HG03378 (cell line): Measurements from ENCODE around the gene HOOK2.

Source experiments
- ATAC-seq: cut with Tn5 transposase; IDR thresholded peaks from one replicate; pipeline ENCODE4 v1.9.1; 2021; ENCODE audit warnings: mild to moderate bottlenecking, moderate library complexity; ENCODE audit not compliant: unreplicated experiment

Gene HOOK2

DNA sequence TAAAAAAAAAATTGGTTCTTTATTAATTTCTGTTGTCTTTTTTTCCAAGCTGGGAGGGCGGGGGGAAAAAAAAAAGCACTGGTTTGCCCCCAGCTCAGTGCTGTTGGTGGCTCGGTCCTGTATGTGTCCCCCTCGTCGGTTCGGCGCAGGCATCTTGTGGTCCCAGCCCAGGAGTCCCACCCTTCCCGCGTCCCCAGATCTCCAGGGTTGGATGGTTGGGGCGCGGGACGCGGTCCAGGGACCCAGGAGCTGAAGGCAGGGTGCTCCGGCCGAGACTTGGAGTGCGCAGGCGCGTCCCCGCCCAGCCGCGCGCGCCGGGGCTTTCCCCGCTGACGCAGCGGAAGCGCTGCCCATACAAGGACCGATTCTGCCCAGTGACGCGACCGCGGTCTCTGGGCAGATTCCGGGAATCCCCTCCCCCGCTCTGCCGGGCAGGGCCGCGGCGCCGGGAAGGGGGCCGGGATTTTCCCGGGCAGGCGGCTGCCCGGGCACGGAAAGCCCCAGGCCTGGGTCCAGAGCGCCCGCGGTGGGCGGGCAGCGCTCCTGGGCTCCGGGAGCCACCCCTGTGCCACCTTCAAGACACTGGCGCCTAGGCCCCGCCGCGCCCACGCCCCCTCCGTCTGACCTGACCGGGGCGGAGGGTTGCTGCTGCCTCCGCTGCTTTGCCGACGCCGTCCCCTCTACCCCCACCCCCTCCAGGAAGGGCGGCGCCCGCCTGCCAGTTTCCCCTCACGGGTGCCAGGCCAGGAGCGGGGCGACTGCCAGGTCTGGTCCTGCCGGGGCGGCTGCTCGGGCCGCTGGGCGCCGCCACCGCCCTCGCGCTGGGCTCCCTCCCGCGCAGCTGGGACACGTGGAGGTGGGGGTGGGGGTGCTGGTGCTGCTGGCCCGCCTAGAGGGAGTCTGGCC lies 18.2 kb upstream of the HOOK2 start:
- peak; percentile 23 for ATAC-seq

DNA sequence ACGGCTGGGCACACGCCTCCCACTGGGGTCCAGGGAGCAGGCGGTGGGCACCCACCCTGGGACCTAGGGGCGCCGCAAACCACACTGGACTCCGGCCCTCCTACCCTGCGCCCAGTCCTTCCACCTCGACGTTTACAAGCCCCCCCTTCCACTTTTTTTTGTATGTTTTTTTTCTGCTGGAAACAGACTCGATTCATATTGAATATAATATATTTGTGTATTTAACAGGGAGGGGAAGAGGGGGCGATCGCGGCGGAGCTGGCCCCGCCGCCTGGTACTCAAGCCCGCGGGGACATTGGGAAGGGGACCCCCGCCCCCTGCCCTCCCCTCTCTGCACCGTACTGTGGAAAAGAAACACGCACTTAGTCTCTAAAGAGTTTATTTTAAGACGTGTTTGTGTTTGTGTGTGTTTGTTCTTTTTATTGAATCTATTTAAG lies 17.5 kb upstream of the HOOK2 start:
- no peak for ATAC-seq

DNA sequence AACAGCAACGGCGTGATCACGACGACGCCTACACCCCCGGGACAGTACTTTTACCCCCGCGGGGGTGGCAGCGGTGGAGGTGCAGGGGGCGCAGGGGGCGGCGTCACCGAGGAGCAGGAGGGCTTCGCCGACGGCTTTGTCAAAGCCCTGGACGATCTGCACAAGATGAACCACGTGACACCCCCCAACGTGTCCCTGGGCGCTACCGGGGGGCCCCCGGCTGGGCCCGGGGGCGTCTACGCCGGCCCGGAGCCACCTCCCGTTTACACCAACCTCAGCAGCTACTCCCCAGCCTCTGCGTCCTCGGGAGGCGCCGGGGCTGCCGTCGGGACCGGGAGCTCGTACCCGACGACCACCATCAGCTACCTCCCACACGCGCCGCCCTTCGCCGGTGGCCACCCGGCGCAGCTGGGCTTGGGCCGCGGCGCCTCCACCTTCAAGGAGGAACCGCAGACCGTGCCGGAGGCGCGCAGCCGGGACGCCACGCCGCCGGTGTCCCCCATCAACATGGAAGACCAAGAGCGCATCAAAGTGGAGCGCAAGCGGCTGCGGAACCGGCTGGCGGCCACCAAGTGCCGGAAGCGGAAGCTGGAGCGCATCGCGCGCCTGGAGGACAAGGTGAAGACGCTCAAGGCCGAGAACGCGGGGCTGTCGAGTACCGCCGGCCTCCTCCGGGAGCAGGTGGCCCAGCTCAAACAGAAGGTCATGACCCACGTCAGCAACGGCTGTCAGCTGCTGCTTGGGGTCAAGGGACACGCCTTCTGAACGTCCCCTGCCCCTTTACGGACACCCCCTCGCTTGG lies 16.9 kb upstream of the HOOK2 start:
- ATAC-seq = no peak

DNA sequence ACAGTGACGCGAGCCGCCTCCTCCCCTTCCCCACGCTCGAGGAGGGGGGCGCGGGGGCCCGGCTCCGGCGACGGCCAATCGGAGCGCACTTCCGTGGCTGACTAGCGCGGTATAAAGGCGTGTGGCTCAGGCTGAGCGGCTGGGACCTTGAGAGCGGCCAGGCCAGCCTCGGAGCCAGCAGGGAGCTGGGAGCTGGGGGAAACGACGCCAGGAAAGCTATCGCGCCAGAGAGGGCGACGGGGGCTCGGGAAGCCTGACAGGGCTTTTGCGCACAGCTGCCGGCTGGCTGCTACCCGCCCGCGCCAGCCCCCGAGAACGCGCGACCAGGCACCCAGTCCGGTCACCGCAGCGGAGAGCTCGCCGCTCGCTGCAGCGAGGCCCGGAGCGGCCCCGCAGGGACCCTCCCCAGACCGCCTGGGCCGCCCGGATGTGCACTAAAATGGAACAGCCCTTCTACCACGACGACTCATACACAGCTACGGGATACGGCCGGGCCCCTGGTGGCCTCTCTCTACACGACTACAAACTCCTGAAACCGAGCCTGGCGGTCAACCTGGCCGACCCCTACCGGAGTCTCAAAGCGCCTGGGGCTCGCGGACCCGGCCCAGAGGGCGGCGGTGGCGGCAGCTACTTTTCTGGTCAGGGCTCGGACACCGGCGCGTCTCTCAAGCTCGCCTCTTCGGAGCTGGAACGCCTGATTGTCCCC lies 16.1 kb upstream of the HOOK2 start, which contains the start of gene JUNB:
JUNB (plus strand) TSS at position 142 of the 706 bp plus-strand sequence; CDS start at position 428, 286 bp downstream.
- ATAC-seq = no peak

DNA sequence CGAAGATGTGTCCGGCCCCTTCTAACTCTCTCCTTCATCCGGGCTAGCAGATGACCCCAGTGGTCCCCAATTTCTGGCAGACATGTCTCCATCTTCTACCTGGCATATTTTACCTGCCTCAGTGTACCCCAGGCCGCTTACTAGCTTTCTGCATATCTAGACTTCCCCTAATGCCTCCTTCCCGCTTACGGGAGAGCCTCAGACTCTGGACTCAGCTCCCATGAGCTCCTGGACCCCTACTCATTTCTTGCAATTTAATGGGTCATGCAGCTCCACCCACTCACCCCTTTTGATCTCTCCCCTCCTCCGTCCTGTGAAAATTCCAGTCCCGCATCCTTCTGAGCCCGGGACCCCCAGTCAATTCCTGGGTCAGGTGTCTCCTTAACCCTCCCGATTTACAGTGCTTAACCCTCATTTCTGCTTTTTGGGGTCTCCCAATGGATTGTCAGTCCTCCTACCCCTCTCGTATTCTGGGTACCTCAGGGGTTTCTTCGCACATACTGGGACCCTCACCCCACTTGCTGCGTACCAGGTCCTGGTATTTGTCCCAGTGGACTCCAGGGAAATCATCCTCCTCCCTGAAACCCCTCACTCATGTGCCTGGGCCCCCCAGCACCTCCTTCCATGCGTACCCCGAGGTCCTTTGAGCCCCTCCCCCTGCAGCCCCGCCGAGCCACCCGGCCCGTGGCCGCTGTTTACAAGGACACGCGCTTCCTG lies 15.4 kb upstream of the HOOK2 start:
- ATAC-seq = no peak

DNA sequence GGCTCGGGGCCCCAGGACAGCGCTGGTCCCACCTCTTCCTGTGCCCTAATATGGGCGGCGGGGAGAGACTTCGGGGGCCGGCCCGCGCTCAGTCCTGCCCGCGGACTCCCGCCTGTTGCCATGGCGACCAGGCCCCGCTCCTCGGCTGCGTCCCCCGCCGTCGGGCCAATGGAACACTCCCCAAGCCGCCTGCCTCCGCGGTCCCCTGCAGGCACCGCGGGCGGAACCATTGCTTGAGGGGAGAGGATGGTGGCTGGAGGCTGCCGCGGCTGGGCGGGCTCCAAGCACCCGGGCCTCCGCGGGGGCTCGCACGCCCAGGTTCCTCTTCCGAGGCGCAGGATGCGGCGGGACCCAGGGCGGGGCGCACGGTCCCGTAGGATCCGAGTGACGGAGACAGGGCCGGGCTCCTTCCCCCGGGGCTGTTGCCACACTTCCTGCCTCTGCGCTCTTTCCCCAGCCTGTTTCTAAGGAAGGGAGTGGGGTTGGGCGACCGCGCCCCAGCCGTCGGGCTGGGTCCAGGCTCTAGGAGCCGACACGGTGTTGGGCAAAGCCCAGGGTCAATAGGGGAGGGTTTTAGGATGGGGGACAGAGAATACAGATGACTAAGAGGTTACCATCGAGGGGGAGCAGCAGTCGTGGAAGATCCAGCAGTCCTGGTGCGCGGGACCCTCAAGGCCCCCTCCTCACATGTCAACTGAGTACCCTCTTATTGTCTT lies 14.7 kb upstream of the HOOK2 start:
- peak; percentile 29 for ATAC-seq

DNA sequence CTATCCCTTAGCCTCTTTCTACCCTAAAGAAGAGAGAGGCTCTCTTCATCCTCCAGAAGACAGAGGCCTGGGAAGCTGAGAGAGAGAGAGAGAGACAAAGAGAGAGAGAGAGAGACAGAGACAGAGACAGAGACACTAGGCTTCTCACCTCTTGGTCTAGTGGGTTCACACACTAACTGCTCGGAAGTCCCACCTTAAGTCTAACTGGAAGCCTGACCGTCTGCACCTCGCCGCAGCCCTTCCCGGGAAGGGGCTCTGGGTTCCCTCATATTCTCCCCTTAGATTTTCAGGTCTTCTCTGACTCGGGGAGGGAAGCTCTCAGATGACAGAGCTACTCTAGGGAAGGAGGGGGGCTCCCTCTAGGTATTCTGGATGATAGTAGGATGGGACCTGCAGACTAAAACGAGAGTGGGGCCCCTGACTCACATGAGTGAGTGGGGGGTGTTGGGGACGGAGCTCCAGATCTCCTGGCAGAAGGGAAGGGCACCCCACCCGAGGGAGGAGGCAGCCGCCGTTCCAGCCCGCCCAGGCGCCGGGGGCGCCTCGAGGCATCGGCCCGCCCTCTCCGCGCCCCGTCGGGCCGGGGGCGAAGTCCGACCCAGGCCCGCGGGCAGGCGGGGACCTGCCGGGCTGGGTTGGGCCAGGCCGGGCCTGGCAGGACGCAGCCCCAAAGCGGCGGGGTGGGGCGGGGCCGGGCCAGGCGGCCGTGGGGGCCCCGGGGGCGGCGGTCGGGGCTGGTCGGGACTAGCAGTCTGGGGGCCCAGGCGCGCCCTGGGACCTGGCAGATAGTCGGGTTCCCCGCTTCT lies 13.9 kb upstream of the HOOK2 start:
- ATAC-seq = no peak

DNA sequence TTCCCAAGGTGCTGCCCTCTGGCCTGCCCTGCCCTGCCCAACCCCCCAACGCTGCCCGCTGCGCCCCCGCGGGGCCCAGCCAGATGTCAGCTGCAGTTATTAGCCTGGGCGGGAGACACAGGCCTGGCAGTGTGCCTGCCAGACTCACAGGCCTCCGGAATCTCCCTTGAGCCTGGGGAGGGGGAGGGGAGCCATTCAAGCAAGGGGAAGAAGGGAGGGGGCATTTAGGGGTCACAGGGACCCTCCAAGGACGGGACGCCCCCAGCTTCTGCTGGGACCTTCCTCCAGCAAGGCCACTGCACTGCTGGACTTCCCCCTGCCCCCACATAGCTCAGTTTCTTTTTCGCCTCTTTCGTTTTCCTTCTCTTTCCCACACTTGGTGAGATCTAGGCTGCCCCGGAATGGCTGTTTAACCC lies 13.3 kb upstream of the HOOK2 start:
- ATAC-seq = no peak

DNA sequence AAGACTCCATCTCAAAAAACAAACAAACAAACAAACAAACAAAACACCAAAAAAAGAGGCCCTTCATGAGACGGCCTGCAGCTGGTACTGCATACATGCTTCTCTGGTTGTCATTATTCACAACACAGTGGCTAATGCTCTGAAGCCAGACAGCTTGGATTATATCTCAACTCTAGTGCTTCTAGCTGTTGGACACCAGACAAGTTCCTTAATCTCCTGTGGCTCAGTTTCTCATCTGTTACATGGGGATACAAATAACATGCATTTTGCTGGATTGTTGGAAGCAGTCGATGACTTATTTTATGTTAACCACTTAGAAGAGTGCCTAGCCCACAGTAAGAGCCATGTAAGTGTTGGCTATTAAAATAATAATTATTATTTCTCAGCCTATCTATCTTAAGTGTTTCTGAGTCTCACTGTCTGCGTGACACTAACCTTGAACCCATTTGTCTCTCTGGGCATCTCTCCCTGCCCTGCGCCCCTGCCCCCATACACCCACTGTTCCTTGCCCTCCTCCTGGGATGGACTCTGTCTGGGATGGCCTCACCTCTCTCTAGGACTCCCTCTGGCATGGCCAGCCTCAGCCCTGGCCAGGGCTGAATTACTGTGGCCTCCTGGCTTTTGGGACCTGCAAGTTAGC lies 12.8 kb upstream of the HOOK2 start:
- ATAC-seq = no peak

DNA sequence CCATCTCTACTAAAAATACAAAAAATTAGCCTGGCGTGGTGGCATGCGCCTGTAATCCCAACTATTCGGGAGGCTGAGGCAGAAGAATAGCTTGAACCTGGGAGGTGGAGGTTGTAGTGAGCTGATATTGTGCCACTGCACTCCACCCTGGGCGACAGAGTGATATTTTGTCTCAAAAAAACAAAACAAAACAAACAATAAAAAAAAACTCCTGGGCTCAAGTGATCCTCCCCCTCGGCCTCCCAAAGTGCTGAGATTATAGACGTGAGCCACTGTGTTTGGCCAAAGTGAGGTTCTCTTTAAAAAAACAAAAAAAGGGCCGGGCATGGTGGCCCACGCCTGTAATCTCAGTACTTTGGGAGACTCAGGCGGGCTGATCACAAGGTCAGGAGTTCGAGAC lies 12.1 kb upstream of the HOOK2 start:
- ATAC-seq = no peak

DNA sequence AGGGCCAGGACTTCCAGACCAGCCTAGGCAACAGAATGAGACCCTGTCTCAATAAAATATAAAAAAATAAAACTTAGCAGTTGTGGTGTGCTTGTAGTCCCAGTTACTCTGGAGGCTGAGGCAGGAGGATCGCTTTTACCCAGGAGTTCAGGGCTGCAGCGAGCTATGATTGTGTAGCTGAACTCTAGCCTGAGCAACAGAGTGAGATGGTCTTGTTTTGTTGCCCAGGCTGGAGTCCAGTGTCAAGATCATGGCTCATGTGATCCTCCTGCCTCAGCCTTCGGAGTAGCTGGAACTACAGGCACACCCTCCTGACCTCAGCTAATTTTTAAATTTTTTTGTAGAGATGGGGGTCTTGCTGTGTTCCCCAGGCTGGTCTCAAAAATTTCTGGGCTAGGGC lies 11.6 kb upstream of the HOOK2 start:
- no peak for ATAC-seq

DNA sequence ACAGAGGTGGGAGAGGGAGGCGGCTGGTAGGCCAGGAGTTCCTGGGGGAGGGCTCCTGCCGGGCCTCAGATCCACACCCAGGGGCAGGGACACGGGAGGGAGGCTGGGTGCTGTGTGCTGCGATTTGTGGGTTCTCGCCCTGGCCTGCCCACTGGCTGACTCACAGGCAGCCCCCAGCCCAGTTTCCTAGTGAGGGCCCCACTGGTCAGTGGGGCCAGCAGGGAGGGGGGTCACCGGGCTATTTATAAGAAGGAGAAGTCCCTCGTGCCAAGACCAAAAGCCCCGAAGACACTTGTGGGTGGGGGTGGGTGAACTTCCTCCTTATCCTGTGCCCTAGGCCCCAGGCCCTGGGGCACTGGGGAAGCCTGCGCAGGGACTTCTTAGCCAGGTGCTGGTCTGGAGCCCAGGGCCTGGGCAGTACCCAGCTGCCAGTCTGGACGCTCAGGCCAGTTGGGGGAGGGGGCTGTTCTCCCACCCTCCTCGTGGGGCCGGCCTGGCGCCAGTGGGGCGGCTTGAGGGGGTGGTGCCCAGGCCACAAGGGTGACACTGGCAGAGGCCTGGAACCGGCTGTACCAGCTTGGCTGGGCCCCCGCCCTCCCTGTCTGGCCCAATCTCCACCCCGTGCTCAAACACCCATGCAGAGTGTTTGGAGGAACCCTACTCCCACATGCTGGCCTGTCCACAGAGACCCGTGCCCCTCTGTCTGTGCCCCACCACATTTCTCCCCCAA lies 11.0 kb upstream of the HOOK2 start:
- no peak for ATAC-seq

DNA sequence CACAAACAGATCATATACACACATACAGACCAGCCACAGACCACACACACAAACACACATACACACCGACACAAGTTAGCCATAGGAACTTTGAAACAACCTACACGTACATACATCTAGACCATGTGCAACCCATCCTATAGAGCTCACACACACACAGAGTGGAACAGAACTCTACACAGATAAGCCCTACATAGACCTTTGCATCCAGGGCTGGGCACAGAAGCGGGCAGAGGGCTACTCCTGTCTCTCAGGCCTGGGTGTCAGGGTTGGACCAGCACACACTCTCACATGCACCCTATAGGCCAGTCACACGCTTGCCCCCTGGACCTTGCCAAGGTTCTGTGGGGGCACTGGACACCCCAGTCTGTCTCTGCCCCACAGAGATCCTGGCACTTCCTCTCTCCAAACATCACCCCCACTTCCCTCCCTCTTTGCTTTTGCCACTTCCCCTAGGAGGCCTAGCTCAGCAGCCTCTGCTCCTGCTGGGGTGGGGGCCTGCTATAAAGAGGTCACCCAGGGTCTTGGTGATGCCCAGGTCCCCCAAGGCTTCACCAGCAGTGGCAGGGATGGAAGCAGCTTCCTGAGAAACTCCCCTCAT lies 10.2 kb upstream of the HOOK2 start:
- ATAC-seq = no peak

DNA sequence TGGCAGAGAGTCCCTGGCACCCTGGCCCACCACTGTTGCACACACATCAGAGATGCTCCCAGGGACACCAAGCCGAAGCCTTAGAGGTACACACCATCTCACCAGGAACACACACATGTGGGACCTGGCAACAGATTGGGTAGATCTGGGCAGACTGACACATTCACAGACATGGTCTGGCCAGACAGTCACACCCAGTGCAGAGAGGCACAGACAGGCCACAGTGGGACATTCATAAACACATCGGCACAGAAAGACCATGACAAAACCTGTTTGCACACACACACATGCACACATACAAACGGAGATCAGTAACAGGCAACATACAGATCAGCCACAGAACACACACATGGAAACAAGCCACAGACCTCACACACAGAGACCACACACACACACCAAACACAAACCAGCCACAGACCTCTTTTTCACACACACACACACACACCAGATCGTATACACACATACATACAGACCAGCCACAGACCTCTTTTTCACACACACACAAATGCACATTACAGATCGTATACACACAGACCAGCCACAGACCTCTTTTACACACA lies 9.6 kb upstream of the HOOK2 start:
- ATAC-seq = no peak

DNA sequence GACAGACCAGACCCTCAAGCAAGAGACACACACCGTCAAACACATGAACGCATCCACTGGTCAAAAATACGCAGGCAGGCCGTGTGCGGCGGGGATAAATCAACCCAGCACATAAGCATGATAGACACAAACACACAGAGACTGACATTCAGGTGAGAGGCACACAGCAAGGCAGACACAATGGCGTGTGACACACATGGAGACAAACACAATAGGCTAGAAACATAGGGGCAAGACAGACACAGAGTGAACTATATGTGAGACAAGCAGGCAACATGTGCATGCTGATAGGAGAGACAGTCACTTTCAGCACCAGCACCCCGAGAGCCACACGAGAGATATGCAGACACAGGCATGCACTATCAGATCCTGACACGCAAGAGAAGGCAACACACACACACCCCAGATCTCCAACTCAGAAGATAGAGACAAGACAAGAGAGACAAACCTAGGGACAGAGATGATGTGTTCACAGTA lies 9.1 kb upstream of the HOOK2 start:
- no peak for ATAC-seq

DNA sequence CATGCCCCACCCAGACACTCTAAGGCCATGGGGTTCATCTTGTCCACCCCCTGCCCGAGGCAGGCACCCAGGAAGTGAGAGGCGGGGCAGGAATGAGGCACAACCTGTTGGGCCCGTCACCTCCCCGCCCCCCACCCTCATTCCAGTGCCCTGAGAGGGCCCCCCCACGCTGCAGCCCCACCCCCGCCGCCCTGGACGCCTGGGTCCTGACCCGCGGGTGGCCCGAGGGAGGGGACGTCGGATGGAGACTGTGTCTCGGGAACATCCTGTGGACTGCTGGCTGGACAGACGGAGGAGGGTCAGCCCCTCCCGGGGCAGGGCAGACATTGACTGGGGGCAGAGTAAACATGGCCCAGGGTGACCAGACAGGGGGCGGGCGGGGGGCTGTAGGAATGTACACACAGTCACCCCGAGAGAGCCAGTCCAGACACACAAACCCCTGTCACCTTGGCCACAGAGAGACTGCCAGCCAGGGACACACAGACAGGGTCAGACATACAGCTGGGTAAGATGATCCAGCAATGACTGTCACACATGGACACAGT lies 8.6 kb upstream of the HOOK2 start:
- no peak for ATAC-seq
